Mesenchymal stem cell (in vitro differentiated cells and primary cell): Measurements from ENCODE around the gene TMEM117.
A peak's percentile ranks its signal among the peaks of the same experiment; 100 is the strongest.

Source experiments
- DNase-seq: peaks from one replicate; pipeline ENCODE4 v3.0.0-alpha.2; 2013
- H2AFZ ChIP-seq: one replicate; pipeline ENCODE4 v1.6.1; 2013; ENCODE audit warnings: low read depth, mild to moderate bottlenecking, control low read depth, inconsistent platforms, low read length, moderate library complexity
- H2AK5ac ChIP-seq: 2 replicates; pipeline ENCODE4 v1.6.1; 2013; ENCODE audit warnings: low read length, moderate library complexity, mild to moderate bottlenecking, inconsistent platforms; ENCODE audit not compliant: severe bottlenecking
- H2BK120ac ChIP-seq: one replicate; pipeline ENCODE4 v1.6.1; 2013; ENCODE audit warnings: low read depth, mild to moderate bottlenecking, inconsistent platforms, low read length, moderate library complexity
- H2BK12ac ChIP-seq, 2 experiments: one replicate each; pipeline ENCODE4 v1.6.1; 2013; ENCODE audit warnings: inconsistent platforms in 2 of 2, low read length in 2 of 2, mild to moderate bottlenecking in 2 of 2, moderate library complexity in 2 of 2, control low read depth in 1 of 2
- H2BK15ac ChIP-seq: one replicate; pipeline ENCODE4 v1.6.1; 2013; ENCODE audit warnings: mild to moderate bottlenecking, low read depth, inconsistent platforms; ENCODE audit not compliant: poor library complexity, severe bottlenecking
- H2BK5ac ChIP-seq: 2 replicates; pipeline ENCODE4 v1.6.1; 2013; ENCODE audit warnings: low read depth, mild to moderate bottlenecking, low read length, control low read depth, inconsistent platforms; ENCODE audit not compliant: poor library complexity, severe bottlenecking
- H3K14ac ChIP-seq, 2 experiments: one replicate each; pipeline ENCODE4 v1.6.1; 2013; ENCODE audit warnings: inconsistent platforms in 2 of 2, low read length in 2 of 2, control low read depth in 1 of 2, mild to moderate bottlenecking in 1 of 2, moderate library complexity in 1 of 2
- H3K18ac ChIP-seq, 2 experiments: one replicate each; pipeline ENCODE4 v1.6.1; 2013; ENCODE audit warnings: inconsistent platforms in 2 of 2, low read length in 2 of 2, control low read depth in 1 of 2, low read depth in 1 of 2, mild to moderate bottlenecking in 1 of 2
- H3K23ac ChIP-seq, 2 experiments: one replicate each; pipeline ENCODE4 v1.6.1; 2013; ENCODE audit warnings: inconsistent platforms in 2 of 2, low read length in 2 of 2, mild to moderate bottlenecking in 2 of 2, moderate library complexity in 2 of 2, control low read depth in 1 of 2
- H3K27ac ChIP-seq: 2 replicates; pipeline ENCODE4 v1.5.1; 2013; ENCODE audit warnings: mild to moderate bottlenecking, moderate library complexity, low read length, control low read depth, inconsistent platforms; ENCODE audit not compliant: poor library complexity, severe bottlenecking
- H3K27me3 ChIP-seq, 2 experiments: 2 replicates each; pipeline versions ENCODE4 v1.6.1 to v1.7.0; 2013; ENCODE audit warnings: low read length in 2 of 2, mild to moderate bottlenecking in 2 of 2, moderate library complexity in 2 of 2, control low read depth in 1 of 2, inconsistent platforms in 1 of 2; ENCODE audit not compliant: control insufficient read depth in 1 of 2, insufficient read depth in 1 of 2
- H3K36me3 ChIP-seq, 2 experiments: 2 replicates each; pipeline versions ENCODE4 v1.6.1 to v1.7.0; 2013; ENCODE audit warnings: low read length in 2 of 2, control low read depth in 1 of 2, inconsistent platforms in 1 of 2, low read depth in 1 of 2, mild to moderate bottlenecking in 1 of 2; ENCODE audit not compliant: insufficient read depth in 2 of 2, control insufficient read depth in 1 of 2
- H3K4ac ChIP-seq, 2 experiments: one replicate each; pipeline ENCODE4 v1.6.1; 2013; ENCODE audit warnings: inconsistent platforms in 2 of 2, low read length in 2 of 2, mild to moderate bottlenecking in 2 of 2, moderate library complexity in 2 of 2, control low read depth in 1 of 2, low read depth in 1 of 2
- H3K4me1 ChIP-seq: 2 replicates; pipeline ENCODE4 v1.6.1; 2013; ENCODE audit warnings: low read depth, low read length, control low read depth; ENCODE audit not compliant: control insufficient read depth, insufficient read depth
- H3K4me2 ChIP-seq: 2 replicates; pipeline ENCODE4 v1.6.1; 2013; ENCODE audit warnings: low read length, mild to moderate bottlenecking, inconsistent platforms; ENCODE audit not compliant: poor library complexity, severe bottlenecking
- H3K4me3 ChIP-seq, 2 experiments: 2 replicates each; pipeline versions ENCODE4 v1.5.1 to v1.7.0; 2013; ENCODE audit warnings: low read length in 2 of 2, mild to moderate bottlenecking in 2 of 2, control low read depth in 1 of 2, low read depth in 1 of 2; ENCODE audit not compliant: insufficient read depth in 1 of 2
- H3K79me1 ChIP-seq: replicated peaks from 2 replicates; pipeline ENCODE4 v1.6.1; 2013; ENCODE audit warnings: mild to moderate bottlenecking, control low read depth, low read length, inconsistent platforms; ENCODE audit not compliant: poor library complexity, severe bottlenecking
- H3K9ac ChIP-seq: 2 replicates; pipeline ENCODE4 v1.7.0; 2013; ENCODE audit warnings: mild to moderate bottlenecking, low read length, moderate library complexity
- H3K9me3 ChIP-seq: 2 replicates; pipeline ENCODE4 v1.7.0; 2013; ENCODE audit warnings: mild to moderate bottlenecking, low read length; ENCODE audit not compliant: control insufficient read depth
- H4K8ac ChIP-seq: one replicate; pipeline ENCODE4 v1.6.1; 2013; ENCODE audit warnings: inconsistent platforms, mild to moderate bottlenecking, low read length, moderate library complexity
- H4K91ac ChIP-seq: one replicate; pipeline ENCODE4 v1.6.1; 2013; ENCODE audit warnings: mild to moderate bottlenecking, low read length, inconsistent platforms
- WGBS: methylation state at CpG from one replicate; pipeline ENCODE4 v1.1.7; 2013; ENCODE audit warnings: mixed read lengths; 5-methylcytosine and 5-hydroxymethylcytosine counted together

Gene TMEM117

GRCh38 chr12:44287545-44287944 lies 451.7 kb downstream of the TMEM117 start:
- no peak overlapping the region for H3K18ac ChIP-seq
- peaks cover 7% of the 10 kb centered on the region for H3K9me3 ChIP-seq
- no peaks in the 10 kb centered on the region for H3K79me1 ChIP-seq
- no peaks in the 10 kb centered on the region for H3K4me1 ChIP-seq
- H3K4ac ChIP-seq: no peak overlapping the region
- no peak overlapping the region for H2BK5ac ChIP-seq
- no peak overlapping the region for H4K8ac ChIP-seq
- no peak overlapping the region for H3K27ac ChIP-seq
- no peak for DNase-seq
- H2AK5ac ChIP-seq: no peak overlapping the region
- no peak overlapping the region for H3K4me3 ChIP-seq
- no peak overlapping the region for H3K23ac ChIP-seq
- H3K9ac ChIP-seq: no peak overlapping the region
- no peak overlapping the region for H2BK12ac ChIP-seq
- H2AFZ ChIP-seq: no peak overlapping the region
- H2BK120ac ChIP-seq: no peak overlapping the region
- no peak overlapping the region for H4K91ac ChIP-seq
- H3K27me3 ChIP-seq: no peaks in the 10 kb centered on the region
- no peak overlapping the region for H3K14ac ChIP-seq
- H2BK15ac ChIP-seq: no peak overlapping the region
- H3K36me3 ChIP-seq: no peaks in the 10 kb centered on the region
- no peak overlapping the region for H3K4me2 ChIP-seq

- WGBS: 57% methylated on average over 1 of the region's 1 CpG
- no peak overlapping the region for H4K91ac ChIP-seq
These were observed 458.8 kb downstream of the TMEM117 start for GRCh38 chr12:44294649-44295048.

GRCh38 chr12:44295958-44296623 lies 460.2 kb downstream of the TMEM117 start:
- Histone ChIP-seq H3K4ac (no peak overlapping the region), H3K18ac (no peak overlapping the region), H3K14ac (no peak overlapping the region), H3K79me1 (no peaks in the 10 kb centered on the region), H3K23ac (no peak overlapping the region), H4K8ac (no peak overlapping the region), H3K4me1 (no peaks in the 10 kb centered on the region), H3K27me3 (no peaks in the 10 kb centered on the region), H2AFZ (no peak overlapping the region), H3K4me3 (peak overlapping the region in 1 of 2 experiments; percentile 3), H3K9me3 (peaks cover 22% of the 10 kb centered on the region), H3K27ac (no peak overlapping the region), H2AK5ac (no peak overlapping the region), H3K36me3 (no peaks in the 10 kb centered on the region), H2BK15ac (no peak overlapping the region), H3K4me2 (no peak overlapping the region), H3K9ac (no peak overlapping the region), H2BK5ac (no peak overlapping the region), H2BK120ac (no peak overlapping the region), H2BK12ac (no peak overlapping the region), H4K91ac (no peak overlapping the region)
- WGBS: 92% methylated on average over 4 of the region's 4 CpGs
- no peak for DNase-seq

More at GRCh38 chr12:44294649-44295048, 458.8 kb downstream of the TMEM117 start:
- Histone ChIP-seq H3K18ac (no peak overlapping the region), H2BK12ac (no peak overlapping the region), H3K27me3 (no peaks in the 10 kb centered on the region), H4K8ac (no peak overlapping the region), H3K4me1 (no peaks in the 10 kb centered on the region), H3K23ac (no peak overlapping the region), H3K4me2 (no peak overlapping the region), H2AK5ac (no peak overlapping the region), H3K27ac (no peak overlapping the region), H3K14ac (no peak overlapping the region), H3K79me1 (no peaks in the 10 kb centered on the region), H3K36me3 (no peaks in the 10 kb centered on the region), H3K9ac (no peak overlapping the region), H2AFZ (no peak overlapping the region), H3K4ac (no peak overlapping the region), H2BK120ac (no peak overlapping the region), H3K4me3 (no peak overlapping the region), H3K9me3 (peaks cover 30% of the 10 kb centered on the region), H2BK5ac (no peak overlapping the region), H2BK15ac (no peak overlapping the region)
- peak; percentile 23 for DNase-seq

GRCh38 chr12:44296624-44297197 lies 460.8 kb downstream of the TMEM117 start:
- WGBS: 88% methylated on average over 2 of the region's 4 CpGs
- Histone ChIP-seq H3K4me1 (no peaks in the 10 kb centered on the region), H3K9me3 (peaks cover 22% of the 10 kb centered on the region), H2BK120ac (no peak overlapping the region), H3K18ac (no peak overlapping the region), H4K91ac (no peak overlapping the region), H3K79me1 (no peaks in the 10 kb centered on the region), H3K9ac (no peak overlapping the region), H3K27me3 (no peaks in the 10 kb centered on the region), H3K27ac (no peak overlapping the region), H4K8ac (no peak overlapping the region), H2AFZ (no peak overlapping the region), H2BK15ac (no peak overlapping the region), H2BK5ac (no peak overlapping the region), H3K14ac (no peak overlapping the region), H3K4ac (no peak overlapping the region), H3K4me3 (no peak overlapping the region), H2AK5ac (no peak overlapping the region), H3K36me3 (no peaks in the 10 kb centered on the region), H3K4me2 (no peak overlapping the region), H3K23ac (no peak overlapping the region), H2BK12ac (no peak overlapping the region)
- no peak for DNase-seq
